Measurements from ENCODE around the gene TACO1. TPM values are rescaled to one million over a fixed set of nuclear protein-coding genes. Genes with fewer than 3 reads are reported as not detected.

Gene TACO1
- total and polyA plus RNA-seq, 2 of the 8 experiments (the other 6 are each of a cell fraction or from before 2014, with no cell fraction given): 19.1 to 23.6 TPM

DNA sequence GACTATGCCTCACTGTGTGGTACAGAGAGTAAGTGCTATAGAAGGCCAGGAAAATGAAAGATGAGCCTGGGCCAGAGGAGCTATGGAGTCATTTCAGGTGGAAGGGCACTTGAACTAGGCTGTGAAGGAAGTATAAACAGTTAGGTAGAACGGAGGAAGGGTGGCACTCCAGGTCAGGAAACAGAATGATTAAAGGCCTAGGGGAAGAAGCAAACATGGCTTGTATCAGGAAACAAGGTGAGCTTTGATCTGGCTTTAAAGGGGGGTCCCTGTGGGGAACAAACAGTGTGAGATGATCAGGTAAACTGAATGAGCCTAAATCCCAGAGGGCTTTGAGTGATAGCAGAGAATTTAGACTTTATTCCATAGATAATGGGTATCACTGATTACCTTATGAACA, 38.4 kb downstream of the TACO1 start (continued):
- TF ChIP-seq, protein P1, sequence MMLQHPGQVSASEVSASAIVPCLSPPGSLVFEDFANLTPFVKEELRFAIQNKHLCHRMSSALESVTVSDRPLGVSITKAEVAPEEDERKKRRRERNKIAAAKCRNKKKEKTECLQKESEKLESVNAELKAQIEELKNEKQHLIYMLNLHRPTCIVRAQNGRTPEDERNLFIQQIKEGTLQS (IDR thresholded peaks at IDR 0.05; ENCODE audit: insufficient read depth, low read depth, low read length): no peak
- TF ChIP-seq KDM4A (IDR thresholded peaks at IDR 0.05; ENCODE audit: low read depth, low read length, severe bottlenecking) (no peak), NANOG (IDR thresholded peaks at IDR 0.05; ENCODE audit: insufficient read depth, low read depth, low read length, poor library complexity, severe bottlenecking) (no peak), JUN (IDR thresholded peaks at IDR 0.05; ENCODE audit: low read depth, low read length) (no peak), CBX8 (IDR thresholded peaks at IDR 0.05; ENCODE audit: borderline replicate concordance, low read depth, low read length) (no peak), EGR1 (IDR thresholded peaks at IDR 0.05; ENCODE audit: borderline replicate concordance, low read depth, low read length) (no peak), SP1 (IDR thresholded peaks at IDR 0.05; ENCODE audit: low read depth, low read length) (no peak)
